Natural killer cell (primary cell): ENCODE measurements around the gene NPIPB2. TPM values are rescaled to one million over a fixed set of nuclear protein-coding genes. Genes with fewer than 3 reads are reported as not detected.

Experiments used
- ATAC-seq, 3 donors: fragments of 150-1000 bp in 2 of 3; fragments of 200-7000 bp in 1 of 3; cut with Tn5 transposase; 1 replicate in 1 of 3; 2 replicates in 2 of 3; pipeline ENCODE4 v1.10.0; 2021; ENCODE audit warnings: mild to moderate bottlenecking in 2 of 3, moderate library complexity in 2 of 3
- DNase-seq, 2 donors: peaks; one replicate each; pipeline versions ENCODE4 v3.0.0 to v3.0.0-alpha.2; 2013 to 2021; ENCODE audit warnings: mixed read lengths in 1 of 2
- H3K27ac ChIP-seq: one replicate; pipeline ENCODE4 v1.5.1; 2013; ENCODE audit warnings: mild to moderate bottlenecking, low read length
- H3K27me3 ChIP-seq: one replicate; pipeline ENCODE4 v1.6.1; 2013; ENCODE audit warnings: low read length; ENCODE audit not compliant: control insufficient read depth, insufficient read depth
- H3K36me3 ChIP-seq: one replicate; pipeline ENCODE4 v1.6.1; 2013; ENCODE audit warnings: low read length; ENCODE audit not compliant: control insufficient read depth, insufficient read depth
- H3K4me1 ChIP-seq: one replicate; pipeline ENCODE4 v1.6.1; 2013; ENCODE audit warnings: low read length; ENCODE audit not compliant: control insufficient read depth, insufficient read depth
- H3K4me3 ChIP-seq: one replicate; pipeline ENCODE4 v1.5.1; 2013; ENCODE audit warnings: low read length
- H3K9me3 ChIP-seq: one replicate; pipeline ENCODE4 v1.6.1; 2013; ENCODE audit warnings: low read length; ENCODE audit not compliant: control insufficient read depth, insufficient read depth
- H3K27ac Mint-ChIP-seq, 2 donors: one replicate each; pipeline ENCODE4 v1.8.0; 2022; ENCODE audit warnings: mild to moderate bottlenecking in 2 of 2, mixed read lengths in 2 of 2, moderate library complexity in 1 of 2
- H3K27me3 Mint-ChIP-seq, 2 donors: one replicate each; pipeline ENCODE4 v1.8.0; 2022; ENCODE audit warnings: low read depth in 2 of 2, mixed read lengths in 2 of 2
- H3K36me3 Mint-ChIP-seq: one replicate; pipeline ENCODE4 v1.8.0; 2022; ENCODE audit warnings: mixed read lengths
- H3K4me1 Mint-ChIP-seq, 2 donors: one replicate each; pipeline ENCODE4 v1.8.0; 2022; ENCODE audit warnings: mixed read lengths in 2 of 2
- H3K4me3 Mint-ChIP-seq: one replicate; pipeline ENCODE4 v1.8.0; 2022; ENCODE audit warnings: mild to moderate bottlenecking, moderate library complexity, mixed read lengths
- H3K9me3 Mint-ChIP-seq, 2 donors: one replicate each; pipeline ENCODE4 v1.8.0; 2022; ENCODE audit warnings: mixed read lengths in 2 of 2
- WGBS: methylation state at CpG from one replicate; pipeline ENCODE4 v1.1.7; 2013; ENCODE audit warnings: missing lambda C conversion rate; ENCODE audit not compliant: insufficient coverage; 5-methylcytosine and 5-hydroxymethylcytosine counted together
- intact Hi-C: fragments of 100-400 bp; cut with micrococcal nuclease; formaldehyde crosslinking; loops from one replicate; pipeline ENCODE4 v1.14.2; 2022
- total RNA-seq, 4 donors: library from RNA; stranded (reverse); fragments of 120-200 nt in 1 of 4; gene quantifications; one replicate each; pipeline versions ENCODE4 v1.2.3 to v1.2.4, GENCODE V29; 2013 to 2022
- TF ChIP-seq, protein P1 (sequence below): fragments of 200-600 bp; IDR thresholded peaks from one replicate; pipeline ENCODE4 v1.8.0; 2022; ENCODE audit warnings: antibody characterized with exemption

NPIPB2 gene
- total RNA-seq, 3 donors from 2014 or later (not counting 1 experiment from before 2014, with no cell fraction given) = 19.6 to 43.3 (median 22.4) TPM

DNA sequence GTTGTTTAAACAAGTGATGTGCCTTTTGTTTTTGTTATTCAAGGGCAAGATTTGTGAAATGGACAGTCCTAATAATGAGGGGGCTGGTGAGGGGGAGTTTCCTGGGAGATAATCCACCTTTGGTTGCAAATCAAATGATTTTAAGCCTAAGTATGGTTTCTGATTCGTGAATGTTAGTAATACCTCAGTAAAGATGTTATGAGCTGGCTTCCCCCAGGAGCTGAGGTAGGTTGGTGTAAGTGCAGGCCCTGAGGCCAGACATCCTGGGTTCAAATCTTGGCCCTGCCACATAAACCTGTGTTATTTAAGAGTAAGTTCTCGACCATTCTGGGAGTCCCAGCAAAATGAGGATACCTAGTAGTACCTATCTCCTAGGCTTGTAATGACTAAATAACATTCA lies 36.2 kb upstream of the NPIPB2 start:
- H3K27me3 Mint-ChIP-seq = no peaks in the 10 kb centered on the region
- TF ChIP-seq, protein P1, sequence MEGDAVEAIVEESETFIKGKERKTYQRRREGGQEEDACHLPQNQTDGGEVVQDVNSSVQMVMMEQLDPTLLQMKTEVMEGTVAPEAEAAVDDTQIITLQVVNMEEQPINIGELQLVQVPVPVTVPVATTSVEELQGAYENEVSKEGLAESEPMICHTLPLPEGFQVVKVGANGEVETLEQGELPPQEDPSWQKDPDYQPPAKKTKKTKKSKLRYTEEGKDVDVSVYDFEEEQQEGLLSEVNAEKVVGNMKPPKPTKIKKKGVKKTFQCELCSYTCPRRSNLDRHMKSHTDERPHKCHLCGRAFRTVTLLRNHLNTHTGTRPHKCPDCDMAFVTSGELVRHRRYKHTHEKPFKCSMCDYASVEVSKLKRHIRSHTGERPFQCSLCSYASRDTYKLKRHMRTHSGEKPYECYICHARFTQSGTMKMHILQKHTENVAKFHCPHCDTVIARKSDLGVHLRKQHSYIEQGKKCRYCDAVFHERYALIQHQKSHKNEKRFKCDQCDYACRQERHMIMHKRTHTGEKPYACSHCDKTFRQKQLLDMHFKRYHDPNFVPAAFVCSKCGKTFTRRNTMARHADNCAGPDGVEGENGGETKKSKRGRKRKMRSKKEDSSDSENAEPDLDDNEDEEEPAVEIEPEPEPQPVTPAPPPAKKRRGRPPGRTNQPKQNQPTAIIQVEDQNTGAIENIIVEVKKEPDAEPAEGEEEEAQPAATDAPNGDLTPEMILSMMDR = no peak
- no peak overlapping the region for H3K27ac ChIP-seq
- H3K27ac Mint-ChIP-seq = peak overlapping the region; percentile 94 to 97
- DNase-seq (no peak), ATAC-seq (no peak)
- no peak overlapping the region for H3K4me3 ChIP-seq
- H3K36me3 Mint-ChIP-seq = no peaks in the 10 kb centered on the region
- intact Hi-C loops = loop anchor here (10.0 kb wide), 2 partner anchors 63 to 123 kb away; partner anchors contain the start of genes GSPT1 and RSL1D1
- H3K4me1 Mint-ChIP-seq = peaks cover 28 to 34% of the 10 kb centered on the region in 2 donors
- no peaks in the 10 kb centered on the region for H3K27me3 ChIP-seq
- H3K4me3 Mint-ChIP-seq = peak overlapping the region; percentile 98
- H3K36me3 ChIP-seq = no peaks in the 10 kb centered on the region
- no peaks in the 10 kb centered on the region for H3K9me3 ChIP-seq
- H3K9me3 Mint-ChIP-seq = no peaks in the 10 kb centered on the region
- H3K4me1 ChIP-seq = peaks cover 26% of the 10 kb centered on the region
- WGBS = 70% methylated on average over 2 of the region's 2 CpGs

DNA sequence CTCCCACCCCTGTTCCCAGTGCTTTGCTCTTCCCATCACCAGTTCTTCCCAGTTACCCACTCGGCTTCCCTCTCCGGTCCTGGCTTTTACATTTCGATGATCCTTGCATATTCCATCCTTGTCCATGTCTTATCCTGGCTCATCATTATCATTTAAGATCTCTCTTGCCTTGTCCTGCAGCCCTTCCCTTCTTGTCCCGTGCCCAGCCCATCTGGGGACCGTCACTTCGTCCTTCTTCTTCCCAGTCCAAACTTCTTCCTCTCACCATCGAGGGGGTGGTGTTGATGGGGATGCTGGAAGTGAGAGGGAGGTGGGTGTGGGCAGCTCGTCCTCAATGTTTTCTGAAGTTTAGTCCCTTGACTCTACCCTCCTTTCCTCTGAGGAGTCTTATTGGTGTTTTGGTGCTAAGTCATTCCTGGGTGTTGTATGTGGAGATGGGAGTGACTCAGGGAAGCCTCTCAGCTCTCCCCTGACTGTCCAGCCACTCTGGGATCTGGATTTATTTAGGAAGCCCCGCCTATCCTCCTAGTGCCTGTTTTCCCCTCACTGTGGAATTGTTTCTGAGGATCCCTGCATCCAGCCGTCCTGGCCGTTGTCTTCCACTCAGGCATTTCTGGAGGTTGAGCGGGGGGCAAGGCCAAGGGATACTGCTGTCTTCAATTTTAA lies 35.7 kb upstream of the NPIPB2 start:
- H3K36me3 ChIP-seq = no peaks in the 10 kb centered on the region
- peak in 1 of 2 donors; percentile 7 for DNase-seq
- no peaks in the 10 kb centered on the region for H3K9me3 Mint-ChIP-seq
- peak overlapping the region; percentile 74 for H3K4me3 ChIP-seq
- peak overlapping the region; percentile 40 for H3K27ac ChIP-seq
- TF ChIP-seq, protein P1 = no peak
- H3K4me1 ChIP-seq = peaks cover 26% of the 10 kb centered on the region
- no peak for ATAC-seq
- no peaks in the 10 kb centered on the region for H3K27me3 Mint-ChIP-seq
- H3K27ac Mint-ChIP-seq = peak overlapping the region; percentile 94 to 97
- no peaks in the 10 kb centered on the region for H3K27me3 ChIP-seq
- intact Hi-C loops = loop anchor here (10.0 kb wide), 2 partner anchors 63 to 123 kb away; partner anchors contain the start of genes GSPT1 and RSL1D1
- H3K4me3 Mint-ChIP-seq = peak overlapping the region; percentile 98
- peaks cover 28 to 34% of the 10 kb centered on the region in 2 donors for H3K4me1 Mint-ChIP-seq
- WGBS = 64% methylated on average over 8 of the region's 12 CpGs
- H3K9me3 ChIP-seq = no peaks in the 10 kb centered on the region
- H3K36me3 Mint-ChIP-seq = no peaks in the 10 kb centered on the region

DNA sequence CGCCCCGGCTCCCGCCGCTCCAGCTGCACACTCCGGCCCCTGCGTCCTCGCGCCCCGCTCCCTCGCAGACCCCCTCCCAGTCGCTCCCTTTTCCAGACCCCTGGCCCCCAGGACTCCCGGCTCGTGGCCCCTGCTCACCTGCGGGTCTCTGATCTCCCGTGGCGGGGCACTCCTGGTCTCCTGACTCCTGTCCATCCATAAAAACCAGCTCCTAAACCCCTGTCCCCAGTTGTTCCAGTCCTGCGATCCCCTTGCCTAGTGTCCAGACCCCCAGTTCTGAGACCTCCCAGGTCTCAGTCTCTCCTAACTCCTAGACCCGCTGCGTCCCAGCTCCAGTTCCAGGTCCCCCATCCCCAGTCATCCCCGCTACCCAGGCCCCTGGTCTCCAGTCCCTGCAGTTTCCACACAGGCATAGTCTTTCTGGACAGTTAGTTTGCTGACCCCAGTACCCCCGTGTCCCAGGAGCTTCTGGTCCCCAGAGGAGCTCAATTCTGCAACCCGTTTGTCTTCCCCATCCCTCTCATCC lies 35.1 kb upstream of the NPIPB2 start:
- no peaks in the 10 kb centered on the region for H3K36me3 Mint-ChIP-seq
- DNase-seq (peak in 1 of 2 donors; percentile 14), ATAC-seq (no peak)
- Histone ChIP-seq H3K27ac (peak overlapping the region; percentile 40), H3K4me3 (peak overlapping the region; percentile 74), H3K9me3 (no peaks in the 10 kb centered on the region), H3K36me3 (no peaks in the 10 kb centered on the region), H3K4me1 (peaks cover 26% of the 10 kb centered on the region), H3K27me3 (no peaks in the 10 kb centered on the region)
- under 1% methylated on average over 22 of the region's 22 CpGs for WGBS
- peak overlapping the region; percentile 94 to 97 for H3K27ac Mint-ChIP-seq
- peak overlapping the region; percentile 98 for H3K4me3 Mint-ChIP-seq
- no peaks in the 10 kb centered on the region for H3K9me3 Mint-ChIP-seq
- intact Hi-C loops = loop anchor here (10.0 kb wide), 2 partner anchors 62 to 122 kb away; partner anchors contain the start of genes GSPT1 and RSL1D1
- no peaks in the 10 kb centered on the region for H3K27me3 Mint-ChIP-seq
- TF ChIP-seq, protein P1 = no peak
- peaks cover 28 to 34% of the 10 kb centered on the region in 2 donors for H3K4me1 Mint-ChIP-seq
